Effector CD8-positive, alpha-beta T cell (primary cell): Measurements from ENCODE around the gene DNM1L.

Experiments used
- DNase-seq: peaks from one replicate; lab custom pipeline; 2025; lab: John Stamatoyannopoulos, UW
- total RNA-seq, 4 experiments: gene quantifications; one replicate each; lab custom pipeline; 2026; lab: John Stamatoyannopoulos, UW

Gene DNM1L
- 74.6 to 122 (median 93.7) reads per million in 4 experiments for total RNA-seq

DNA sequence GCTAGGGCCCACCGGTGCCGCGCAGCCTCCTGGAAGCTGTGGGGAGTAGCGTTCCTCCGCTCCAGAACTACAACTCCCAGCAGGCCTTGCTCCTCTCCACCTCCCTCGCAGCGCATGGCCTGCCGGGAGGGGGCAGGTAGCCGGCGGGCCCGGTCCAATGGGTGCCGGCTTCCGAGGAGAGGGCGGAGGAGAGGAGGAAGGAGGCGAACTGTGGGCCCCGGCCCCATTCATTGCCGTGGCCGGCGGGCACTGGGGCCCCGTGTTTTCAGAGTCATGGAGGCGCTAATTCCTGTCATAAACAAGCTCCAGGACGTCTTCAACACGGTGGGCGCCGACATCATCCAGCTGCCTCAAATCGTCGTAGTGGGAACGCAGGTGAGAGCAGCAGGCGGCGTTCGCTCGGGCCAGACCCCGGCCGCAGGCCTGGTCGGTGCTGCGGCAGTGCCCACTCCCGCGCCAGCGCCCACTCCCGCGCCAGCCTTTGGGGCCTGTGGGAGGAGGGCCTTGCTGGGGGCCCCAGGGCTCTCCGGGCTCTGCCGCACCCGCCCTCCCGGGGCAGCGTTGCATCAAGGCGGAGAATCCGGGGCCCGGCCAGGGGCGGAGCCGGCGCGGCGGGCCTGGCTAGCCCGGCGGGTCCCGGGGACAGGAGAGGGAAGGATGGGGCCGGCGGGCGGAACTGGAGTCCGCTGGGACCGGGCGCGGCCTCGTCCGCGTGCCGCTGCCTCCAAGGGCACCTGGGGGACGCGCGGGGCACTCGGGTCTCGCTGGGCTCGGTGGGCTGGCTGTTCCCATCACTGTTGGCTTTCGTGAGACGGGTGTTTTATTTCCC is at the start of gene DNM1L:
DNM1L (plus strand) TSS at position 211 of the 829 bp plus-strand sequence; CDS start at position 274, 63 bp downstream.
- DNase-seq, result peak; percentile 89

GRCh38 chr12:32641287-32641901 is 37.7 kb upstream of the DNM1L start:
- no peak for DNase-seq

- no peak for DNase-seq
These were observed 34.7 kb upstream of the DNM1L start for GRCh38 chr12:32644431-32644830.

GRCh38 chr12:32647275-32647674 is 31.8 kb upstream of the DNM1L start:
- DNase-seq, result no peak

DNA sequence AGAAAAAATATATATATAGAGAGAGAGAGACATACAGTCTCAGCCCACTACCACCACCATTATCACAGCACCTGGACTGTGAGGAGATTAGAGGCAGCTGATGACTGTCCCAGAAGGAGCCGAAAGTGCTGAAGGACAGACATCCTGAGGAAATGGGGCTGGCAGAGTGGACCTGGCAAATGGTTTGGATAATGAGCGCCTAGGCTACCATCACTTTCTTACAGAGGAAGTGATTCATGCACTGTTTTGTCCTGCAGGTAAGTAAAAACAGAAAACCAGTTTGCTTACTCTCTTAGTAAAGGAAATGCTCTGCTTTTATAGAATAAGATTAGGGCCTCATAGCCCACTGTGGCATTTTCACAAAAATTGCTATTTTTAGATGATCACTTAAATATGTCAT is 28.6 kb upstream of the DNM1L start:
- no peak for DNase-seq

- DNase-seq, result no peak
These were observed 27.7 kb upstream of the DNM1L start for GRCh38 chr12:32651151-32651955.

DNA sequence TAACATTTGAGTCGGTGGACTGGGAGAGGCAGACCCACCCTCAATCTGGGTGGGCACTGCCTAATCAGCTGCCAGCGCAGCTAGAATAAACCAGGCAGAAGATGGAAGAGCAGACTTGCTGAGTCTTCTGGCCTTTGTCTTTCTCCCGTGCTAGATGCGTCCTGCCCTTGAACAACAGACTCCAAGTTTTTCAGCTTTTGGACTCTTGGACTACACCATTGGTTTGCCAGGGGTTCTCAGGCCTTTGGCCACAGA is 27.2 kb upstream of the DNM1L start:
- DNase-seq, result no peak

- DNase-seq, result no peak
These were observed 19.1 kb upstream of the DNM1L start for GRCh38 chr12:32659908-32660440.

- DNase-seq, result no peak
These were observed 17.4 kb upstream of the DNM1L start for GRCh38 chr12:32661706-32662105.

GRCh38 chr12:32662665-32663064 is 16.4 kb upstream of the DNM1L start:
- DNase-seq, result no peak

DNA sequence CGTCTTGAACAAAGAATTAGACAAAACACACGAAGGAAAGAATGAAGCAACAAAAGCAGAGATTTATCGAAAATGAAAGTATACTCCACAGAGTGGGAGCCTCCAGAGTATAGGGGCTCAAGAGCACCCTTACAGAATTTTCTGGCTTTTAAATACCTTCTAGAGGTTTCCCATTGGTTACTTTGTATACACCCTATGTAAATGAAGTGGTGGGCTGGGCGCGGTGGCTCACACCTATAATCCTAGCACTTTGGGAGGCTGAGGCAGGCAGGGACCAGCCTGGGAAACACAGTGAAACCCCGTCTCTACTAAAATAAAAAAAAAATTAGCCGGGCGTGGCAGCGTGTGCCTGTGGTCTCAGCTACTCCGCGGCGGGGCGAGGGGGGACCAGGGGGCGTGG is 13.1 kb upstream of the DNM1L start:
- DNase-seq, result no peak

DNA sequence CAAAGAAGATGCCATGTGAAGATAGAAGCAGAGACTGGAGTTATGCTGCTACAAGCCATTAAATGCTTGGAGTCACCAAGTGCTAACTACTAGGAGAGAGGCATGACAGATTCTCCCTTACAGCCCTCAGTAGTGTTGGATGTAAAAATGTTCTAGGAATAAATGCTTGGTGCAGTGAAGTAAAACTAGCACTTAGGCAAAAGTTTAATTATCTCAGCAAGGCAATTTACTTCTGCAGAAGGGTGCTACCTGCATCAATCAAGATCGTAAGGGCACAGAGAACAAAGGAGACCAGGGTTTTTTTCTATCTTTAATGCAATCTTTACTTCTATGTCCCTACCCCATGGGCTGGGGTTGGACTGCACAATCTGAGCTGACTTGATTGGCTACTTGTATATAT is 9.5 kb upstream of the DNM1L start:
- DNase-seq, result no peak

DNA sequence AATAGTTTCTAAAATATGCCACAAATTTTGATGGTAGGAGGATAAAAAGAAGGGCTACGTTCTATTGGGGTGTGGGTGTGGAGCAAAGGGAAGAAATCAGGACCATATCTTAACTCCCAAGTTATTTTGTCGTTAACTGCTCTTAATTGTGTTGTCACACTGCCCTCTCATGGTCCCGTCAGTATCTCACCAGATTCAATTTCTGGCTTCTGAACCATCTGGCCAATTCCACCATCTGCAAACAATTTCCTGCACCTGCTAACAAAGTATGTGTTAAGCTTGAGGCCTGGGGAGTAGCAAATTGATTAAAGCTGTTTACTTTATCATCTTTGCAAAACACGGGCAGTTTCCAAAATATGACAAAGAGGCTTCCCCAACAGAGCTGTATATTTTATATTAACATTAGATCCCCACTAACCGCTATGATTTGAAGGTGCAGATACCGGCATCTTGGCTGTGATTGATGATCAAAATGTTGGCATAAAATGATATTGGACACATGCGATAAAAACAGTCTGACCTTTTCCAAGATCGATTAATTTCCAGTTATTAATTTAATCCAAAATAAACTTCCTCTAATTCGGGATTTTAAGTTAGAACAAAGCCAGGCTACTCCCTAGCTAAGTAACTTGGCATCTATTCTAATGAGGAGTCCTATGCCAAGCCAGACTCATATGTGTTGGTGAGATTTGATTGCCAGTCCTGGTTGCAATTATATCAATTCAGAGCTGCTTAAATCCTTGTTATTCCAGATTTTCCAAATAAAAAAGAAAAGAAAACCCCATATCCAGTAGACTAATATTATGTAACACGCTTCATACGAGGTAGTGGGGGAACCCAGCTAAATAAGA is 6.9 kb upstream of the DNM1L start:
- no peak for DNase-seq

DNA sequence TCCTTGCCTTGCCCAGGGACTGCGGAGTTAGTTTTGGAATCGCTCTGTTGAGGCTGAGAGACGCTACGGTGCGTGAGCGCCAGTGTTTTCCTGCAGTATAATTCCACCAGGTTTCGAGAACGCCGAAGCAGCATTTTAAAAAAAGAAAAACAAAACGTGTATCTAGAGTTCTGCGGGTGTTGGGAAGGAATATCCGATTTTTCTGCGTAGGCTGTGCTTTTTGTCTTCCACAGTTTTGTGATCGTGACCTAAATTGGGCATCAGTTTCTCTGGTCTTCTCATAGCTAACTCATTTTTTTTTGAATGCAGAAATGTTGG is 778 bp downstream of the DNM1L start:
- DNase-seq, result no peak

DNA sequence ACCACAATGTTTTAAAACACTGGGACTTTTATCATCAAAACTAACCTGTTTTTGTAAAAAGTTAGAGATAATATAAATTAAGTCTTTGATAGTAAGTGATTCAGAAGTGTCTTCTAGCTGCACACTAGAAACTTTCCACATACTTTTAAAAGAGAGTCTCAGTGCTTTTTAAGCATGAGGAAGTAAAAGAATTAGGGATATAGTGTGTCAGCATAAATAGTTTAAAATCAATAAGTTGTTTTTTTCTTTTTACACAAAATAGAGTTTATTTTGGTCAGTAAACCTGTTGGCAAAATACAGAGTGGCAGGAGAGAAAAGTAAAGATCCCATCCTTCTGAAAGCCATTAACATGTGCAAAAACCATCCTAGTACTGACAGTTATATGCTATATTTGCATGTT is 1.7 kb downstream of the DNM1L start:
- no peak for DNase-seq

DNA sequence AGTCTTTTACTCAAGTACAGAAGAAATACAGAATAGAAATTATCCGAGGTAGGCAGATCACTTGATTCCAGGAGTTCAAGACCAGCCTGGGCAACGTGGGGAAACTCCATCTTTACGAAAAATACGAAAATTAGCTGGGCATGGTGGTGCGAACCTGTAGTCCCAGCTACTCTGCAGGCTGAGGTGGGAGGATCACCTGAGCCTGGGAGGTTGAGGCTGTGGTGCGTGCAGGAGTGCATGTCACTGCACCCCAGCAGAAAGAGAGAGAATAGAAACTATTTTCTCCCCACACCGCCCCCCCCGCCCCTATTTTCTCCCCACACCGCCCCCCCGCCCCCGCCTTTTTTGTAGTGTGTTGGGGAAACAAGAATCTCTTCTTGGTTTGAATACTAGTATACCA is 2.2 kb downstream of the DNM1L start:
- no peak for DNase-seq

DNA sequence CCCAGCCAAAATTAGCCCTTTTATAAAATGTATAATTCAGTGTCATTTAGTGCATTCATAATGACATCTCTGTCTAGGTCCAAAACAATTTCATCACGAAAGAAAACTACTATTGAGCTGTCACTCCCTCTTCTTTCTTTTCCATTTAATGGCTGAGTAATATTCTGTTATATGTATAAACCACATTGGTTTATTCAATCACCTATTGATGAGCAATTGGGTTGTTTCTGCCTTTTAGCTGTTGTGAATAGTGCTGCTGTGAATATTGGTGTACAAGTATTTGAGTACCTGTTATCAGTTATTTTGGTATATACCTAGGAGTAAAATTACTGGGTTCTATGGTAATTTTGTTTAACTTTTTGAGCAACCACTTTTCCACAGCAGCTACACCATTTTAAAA is 7.2 kb downstream of the DNM1L start:
- DNase-seq, result no peak

- no peak for DNase-seq
These were observed 9.7 kb downstream of the DNM1L start for GRCh38 chr12:32688786-32689185.

GRCh38 chr12:32690927-32691326 is 11.8 kb downstream of the DNM1L start:
- no peak for DNase-seq

GRCh38 chr12:32692358-32692757 is 13.3 kb downstream of the DNM1L start:
- no peak for DNase-seq

DNA sequence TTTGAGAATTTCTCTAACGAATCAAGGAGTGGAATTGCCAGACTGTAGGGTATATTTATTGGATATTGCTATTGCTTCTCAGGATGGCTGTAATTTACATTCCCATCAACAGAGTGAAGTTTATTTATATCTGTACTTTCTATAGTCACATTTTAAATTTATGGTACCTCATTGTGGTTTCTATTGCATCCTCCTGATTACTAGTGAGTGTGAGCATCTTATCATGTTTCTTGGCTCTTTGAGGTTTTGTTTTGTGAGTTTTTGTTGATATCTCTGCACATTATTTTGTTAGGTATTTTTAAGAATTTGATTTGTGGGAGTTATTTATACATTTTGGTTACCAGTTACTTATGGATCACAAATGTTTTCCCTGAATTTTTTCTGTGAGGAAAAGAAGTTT is 13.9 kb downstream of the DNM1L start:
- DNase-seq, result no peak

- no peak for DNase-seq
These were observed 16.7 kb downstream of the DNM1L start for GRCh38 chr12:32695787-32696186.
